MM.1S (cell line): ENCODE data around the gene PIAS3.

Experiments used
- DNase-seq: peaks from one replicate; pipeline ENCODE4 v3.0.0-alpha.2; 2015
- H2AFZ ChIP-seq: fragments of 300-600 bp; sonication (generic); 2 replicates; pipeline ENCODE4 v1.6.0; 2016; ENCODE audit warnings: antibody characterized with exemption, low read length
- H3F3A ChIP-seq: fragments of 300-600 bp; sonication (generic); 2 replicates; pipeline ENCODE4 v1.6.1; 2016; ENCODE audit warnings: mild to moderate bottlenecking, antibody characterized with exemption, low read length, moderate library complexity, mixed read lengths; ENCODE audit not compliant: insufficient read depth
- H3K27ac ChIP-seq: fragments of 300-600 bp; sonication (generic); 2 replicates; pipeline ENCODE4 v1.5.1; 2016; ENCODE audit warnings: mild to moderate bottlenecking, low read length
- H3K27me3 ChIP-seq: fragments of 300-600 bp; sonication (generic); replicated peaks from 2 replicates; pipeline ENCODE4 v1.6.0; 2016; ENCODE audit warnings: low read length; ENCODE audit not compliant: insufficient read depth
- H3K36me3 ChIP-seq: fragments of 300-600 bp; sonication (generic); replicated peaks from 2 replicates; pipeline ENCODE4 v1.6.1; 2016; ENCODE audit warnings: mild to moderate bottlenecking, low read length, mixed read lengths; ENCODE audit not compliant: insufficient read depth
- H3K4me1 ChIP-seq: fragments of 300-600 bp; sonication (generic); 2 replicates; pipeline ENCODE4 v1.6.1; 2016; ENCODE audit warnings: low read length, mixed read lengths
- H3K4me2 ChIP-seq: fragments of 300-600 bp; sonication (generic); 2 replicates; pipeline ENCODE4 v1.6.0; 2016; ENCODE audit warnings: low read depth, low read length
- H3K4me3 ChIP-seq: fragments of 300-600 bp; sonication (generic); 2 replicates; pipeline ENCODE4 v1.5.1; 2016; ENCODE audit warnings: low read length, mixed read lengths
- H3K79me2 ChIP-seq: fragments of 300-600 bp; sonication (generic); 2 replicates; pipeline ENCODE4 v1.6.1; 2016; ENCODE audit warnings: mixed run types, low read length, mixed read lengths
- H3K9ac ChIP-seq: fragments of 300-600 bp; sonication (generic); 2 replicates; pipeline ENCODE4 v1.6.1; 2016; ENCODE audit warnings: low read length, mixed read lengths
- H3K9me2 ChIP-seq: fragments of 300-600 bp; sonication (generic); replicated peaks from 2 replicates; pipeline ENCODE4 v1.6.1; 2016; ENCODE audit warnings: mild to moderate bottlenecking, low read length, mixed read lengths; ENCODE audit not compliant: insufficient read depth
- H3K9me3 ChIP-seq: fragments of 300-600 bp; sonication (generic); replicated peaks from 2 replicates; pipeline ENCODE4 v1.6.1; 2016; ENCODE audit warnings: mild to moderate bottlenecking, low read length, mixed read lengths; ENCODE audit not compliant: insufficient read depth
- H4K20me1 ChIP-seq: fragments of 300-600 bp; sonication (generic); 2 replicates; pipeline ENCODE4 v1.6.1; 2016; ENCODE audit warnings: mild to moderate bottlenecking, low read length, moderate library complexity, mixed read lengths; ENCODE audit not compliant: insufficient read depth
- EZH2 ChIP-seq: fragments of 300-600 bp; sonication (generic); optimal IDR thresholded peaks from 2 replicates; pipeline ENCODE3; 2017; ENCODE audit warnings: low read depth, mild to moderate bottlenecking, antibody characterized with exemption, low read length, mixed read lengths
- EZH2phosphoT487 ChIP-seq: fragments of 300-600 bp; sonication (generic); IDR thresholded peaks from 2 replicates; pipeline ENCODE4 v1.6.1; 2018; ENCODE audit warnings: antibody characterized with exemption, low read length
- TF ChIP-seq, protein P1 (sequence below): fragments of 300-600 bp; sonication (generic); IDR thresholded peaks from 2 replicates; pipeline ENCODE4 v1.5.1; 2016; ENCODE audit warnings: antibody characterized with exemption, low read length, mixed read lengths

PIAS3 gene

DNA sequence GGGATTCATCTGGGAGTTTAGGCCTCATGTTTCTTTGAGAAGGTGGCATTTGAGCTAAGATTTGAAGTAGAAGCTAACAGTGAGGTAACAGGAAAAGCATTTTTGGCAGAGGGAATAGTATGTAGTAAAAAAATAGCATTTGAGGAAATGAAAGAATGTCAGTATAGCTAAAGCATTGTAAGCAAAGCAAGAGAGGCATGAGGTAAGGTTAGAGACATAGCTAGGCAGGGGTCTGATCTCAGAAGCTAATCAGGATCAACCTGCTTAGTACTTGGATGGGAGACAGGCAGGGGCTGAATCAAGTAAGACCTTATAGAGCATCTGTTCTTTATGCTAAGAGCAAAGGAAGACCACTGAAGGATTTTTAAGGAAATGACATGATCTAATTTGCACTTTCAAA, 30.9 kb downstream of the PIAS3 start:
- no peak for TF ChIP-seq EZH2phosphoT487
- TF ChIP-seq, protein P1, sequence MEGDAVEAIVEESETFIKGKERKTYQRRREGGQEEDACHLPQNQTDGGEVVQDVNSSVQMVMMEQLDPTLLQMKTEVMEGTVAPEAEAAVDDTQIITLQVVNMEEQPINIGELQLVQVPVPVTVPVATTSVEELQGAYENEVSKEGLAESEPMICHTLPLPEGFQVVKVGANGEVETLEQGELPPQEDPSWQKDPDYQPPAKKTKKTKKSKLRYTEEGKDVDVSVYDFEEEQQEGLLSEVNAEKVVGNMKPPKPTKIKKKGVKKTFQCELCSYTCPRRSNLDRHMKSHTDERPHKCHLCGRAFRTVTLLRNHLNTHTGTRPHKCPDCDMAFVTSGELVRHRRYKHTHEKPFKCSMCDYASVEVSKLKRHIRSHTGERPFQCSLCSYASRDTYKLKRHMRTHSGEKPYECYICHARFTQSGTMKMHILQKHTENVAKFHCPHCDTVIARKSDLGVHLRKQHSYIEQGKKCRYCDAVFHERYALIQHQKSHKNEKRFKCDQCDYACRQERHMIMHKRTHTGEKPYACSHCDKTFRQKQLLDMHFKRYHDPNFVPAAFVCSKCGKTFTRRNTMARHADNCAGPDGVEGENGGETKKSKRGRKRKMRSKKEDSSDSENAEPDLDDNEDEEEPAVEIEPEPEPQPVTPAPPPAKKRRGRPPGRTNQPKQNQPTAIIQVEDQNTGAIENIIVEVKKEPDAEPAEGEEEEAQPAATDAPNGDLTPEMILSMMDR: no peak
- TF ChIP-seq EZH2: no peak
- Histone ChIP-seq H3K36me3 (peaks cover 26% of the 10 kb centered on the region), H3K79me2 (peaks cover 38% of the 10 kb centered on the region), H3K9me2 (no peaks in the 10 kb centered on the region), H3K9me3 (no peaks in the 10 kb centered on the region), H3K4me3 (no peak overlapping the region), H2AFZ (no peak overlapping the region), H3K27ac (peak overlapping the region; percentile 68), H3K4me2 (peak overlapping the region; percentile 5; the same call in 1 of the 2 replicates), H4K20me1 (no peaks in the 10 kb centered on the region), H3K27me3 (no peaks in the 10 kb centered on the region), H3K4me1 (peaks cover 33% of the 10 kb centered on the region), H3K9ac (peak overlapping the region; percentile 0; the same call in 1 of the 2 replicates), H3F3A (peaks cover 17% of the 10 kb centered on the region)
- no peak for DNase-seq

DNA sequence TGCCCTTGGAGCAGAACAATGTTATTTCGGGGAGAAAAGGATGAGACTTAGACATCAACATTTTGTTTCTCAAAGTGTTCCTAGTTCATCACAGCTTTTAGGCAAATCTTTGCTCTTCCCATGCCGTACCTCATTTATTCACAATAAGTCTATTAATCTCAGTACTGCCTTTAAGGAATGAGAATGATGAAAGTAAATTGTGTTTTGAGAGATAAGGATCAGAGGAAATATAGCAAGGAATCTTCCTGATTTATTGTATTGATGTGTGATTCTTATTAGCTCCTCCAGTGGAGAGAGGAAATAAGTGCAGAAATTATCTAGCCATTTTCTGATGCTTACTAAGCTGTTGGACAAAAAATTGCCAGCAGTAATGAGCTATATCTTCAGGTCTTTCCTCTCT, 32.9 kb downstream of the PIAS3 start:
- DNase-seq: no peak
- Histone ChIP-seq H4K20me1 (no peaks in the 10 kb centered on the region), H3K9me2 (no peaks in the 10 kb centered on the region), H3F3A (peaks cover 17% of the 10 kb centered on the region), H3K4me3 (no peak overlapping the region), H3K4me2 (no peak overlapping the region), H2AFZ (no peak overlapping the region), H3K27me3 (no peaks in the 10 kb centered on the region), H3K9me3 (no peaks in the 10 kb centered on the region), H3K27ac (no peak overlapping the region), H3K79me2 (peaks cover 41% of the 10 kb centered on the region), H3K36me3 (peaks cover 22% of the 10 kb centered on the region), H3K9ac (no peak overlapping the region), H3K4me1 (peaks cover 33% of the 10 kb centered on the region)
- no peak for TF ChIP-seq EZH2phosphoT487
- TF ChIP-seq, protein P1: peak; percentile 25; the same call in 1 of the 2 replicates
- TF ChIP-seq EZH2: no peak

DNA sequence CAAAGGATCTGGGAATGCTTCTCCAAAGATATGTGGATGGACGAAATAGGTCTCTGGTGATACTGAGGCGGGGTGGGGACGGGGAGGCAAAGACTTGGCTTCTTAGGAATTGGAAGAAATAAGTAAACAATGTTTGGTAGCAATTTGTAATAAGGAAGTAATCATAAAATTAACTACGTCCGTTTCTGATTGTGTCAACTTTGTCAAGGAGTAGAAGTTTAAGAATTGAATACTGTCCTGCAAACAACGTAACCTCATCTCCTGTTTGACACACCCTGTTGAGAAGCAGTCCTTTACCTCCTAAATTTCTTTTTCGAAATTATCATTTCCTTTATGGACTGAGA, 34.4 kb downstream of the PIAS3 start:
- no peaks in the 10 kb centered on the region for H3K9me2 ChIP-seq
- H2AFZ ChIP-seq: peak overlapping the region; percentile 73
- peak overlapping the region; percentile 75 for H3K4me2 ChIP-seq
- H4K20me1 ChIP-seq: no peaks in the 10 kb centered on the region
- H3K4me3 ChIP-seq: peak overlapping the region; percentile 73
- peak overlapping the region; percentile 76 for H3K9ac ChIP-seq
- H3K4me1 ChIP-seq: peaks cover 33% of the 10 kb centered on the region
- no peak for DNase-seq
- no peaks in the 10 kb centered on the region for H3K27me3 ChIP-seq
- H3K36me3 ChIP-seq: peaks cover 13% of the 10 kb centered on the region; the same call in 1 of the 2 replicates
- H3F3A ChIP-seq: peaks cover 17% of the 10 kb centered on the region
- no peak for TF ChIP-seq EZH2phosphoT487
- TF ChIP-seq, protein P1: no peak
- TF ChIP-seq EZH2: no peak
- H3K27ac ChIP-seq: peak overlapping the region; percentile 68; the same call in 1 of the 2 replicates
- H3K9me3 ChIP-seq: no peaks in the 10 kb centered on the region
- H3K79me2 ChIP-seq: peaks cover 39% of the 10 kb centered on the region
